HepG2 (cell line): ENCODE results near the gene ZBTB18. TPM values are rescaled to one million over a fixed set of nuclear protein-coding genes. Genes with fewer than 3 reads are reported as not detected.

Source experiments
- ATAC-seq: fragments of 200-7000 bp; cut with Tn5 transposase; 3 replicates; pipeline ENCODE4 v1.9.1; 2020; ENCODE audit warnings: mild to moderate bottlenecking, moderate library complexity
- BruUV-seq: library from RNA; stranded (reverse); fragments of 400-500 nt; replicated peaks from 2 replicates; lab custom pipeline; 2021; lab: Mats Ljungman, UMichigan
- CTCF ChIA-PET: fragments of 300-600 bp; formaldehyde crosslinking; extraction: SDS; loops from one replicate; lab custom pipeline; 2021; ENCODE audit warnings: low total read pairs, inconsistent platforms, low intra/inter-chr PET ratio; lab: Yijun Ruan, JAX
- POLR2A ChIA-PET: fragments of 350-600 bp; sonication (Branson Sonifier 250); formaldehyde crosslinking; loops from one replicate; lab custom pipeline; 2020; ENCODE audit warnings: antibody characterized with exemption, inconsistent platforms; lab: Yijun Ruan, JAX
- DNase-seq: peaks from one replicate; pipeline ENCODE4 v3.0.0-alpha.2; 2015; ENCODE audit warnings: low spot score
- FAIRE-seq: peaks from 3 replicates; lab custom pipeline; 2011; peaks lifted over from hg19 to GRCh38; lab: Jason Lieb, UNC
- H2AFZ ChIP-seq: one replicate; pipeline ENCODE4 v1.6.1; 2011; ENCODE audit warnings: low read length, inconsistent platforms
- H3K27ac ChIP-seq: fragments of 300-600 bp; 3 replicates; pipeline ENCODE4 v1.8.0; 2011; ENCODE audit warnings: mixed run types, mild to moderate bottlenecking, mixed read lengths, low read length, inconsistent platforms; ENCODE audit not compliant: insufficient read depth; ENCODE audit errors: extremely low read length
- H3K27me3 ChIP-seq, 2 experiments: fragments of 200-600 bp in 1 of 2; 2 replicates in 1 of 2; 3 replicates in 1 of 2; pipeline versions ENCODE4 v1.6.0 to v1.8.0; 2011; ENCODE audit warnings: low read length in 2 of 2, mild to moderate bottlenecking in 2 of 2, moderate library complexity in 2 of 2, inconsistent platforms in 1 of 2; ENCODE audit not compliant: insufficient read depth in 2 of 2, control insufficient read depth in 1 of 2
- H3K36me3 ChIP-seq, 2 experiments: fragments of 200-600 bp in 1 of 2; replicated peaks in 1 of 2; 2 replicates in 1 of 2; 3 replicates in 1 of 2; pipeline versions ENCODE4 v1.5.1 to v1.8.0; 2011; ENCODE audit warnings: low read length in 2 of 2, inconsistent platforms in 1 of 2; ENCODE audit not compliant: insufficient read depth in 2 of 2, control insufficient read depth in 1 of 2
- H3K4me1 ChIP-seq: 2 replicates; pipeline ENCODE4 v1.5.1; 2012; ENCODE audit warnings: low read length, inconsistent platforms; ENCODE audit not compliant: insufficient read depth
- H3K4me2 ChIP-seq: 2 replicates; pipeline ENCODE4 v1.6.0; 2011; ENCODE audit warnings: low read depth, low read length, inconsistent platforms
- H3K4me3 ChIP-seq, 3 experiments: fragments of 200-600 bp in 1 of 3; sonication (generic), shearing (Covaris generic) in 1 of 3; replicated peaks in 1 of 3; 2 replicates each; pipeline ENCODE4 v1.5.1; 2011 to 2016; ENCODE audit warnings: low read length in 3 of 3, inconsistent platforms in 2 of 3, low read depth in 2 of 3, mild to moderate bottlenecking in 2 of 3, control low read depth in 1 of 3, mixed read lengths in 1 of 3; ENCODE audit not compliant: insufficient read depth in 1 of 3
- H3K79me2 ChIP-seq: one replicate; pipeline ENCODE4 v1.6.1; 2011; ENCODE audit warnings: low read length, inconsistent platforms; ENCODE audit not compliant: insufficient read depth
- H3K9ac ChIP-seq: 2 replicates; pipeline ENCODE4 v1.6.0; 2011; ENCODE audit warnings: mild to moderate bottlenecking, low read depth, low read length, inconsistent platforms; ENCODE audit not compliant: insufficient read depth
- H3K9me3 ChIP-seq: 2 replicates; pipeline ENCODE4 v1.5.1; 2012; ENCODE audit warnings: mild to moderate bottlenecking, low read length
- H4K20me1 ChIP-seq: 2 replicates; pipeline ENCODE4 v1.6.0; 2011; ENCODE audit warnings: inconsistent platforms, mild to moderate bottlenecking, low read length, moderate library complexity; ENCODE audit not compliant: insufficient read depth
- DPF2 ChIP-seq: sonication (generic); formaldehyde crosslinking; IDR thresholded peaks from 2 replicates; pipeline ENCODE4 v1.4.0; 2020; ENCODE audit warnings: mild to moderate bottlenecking, low read depth, missing genetic modification reagents, borderline replicate concordance
- PITX1 ChIP-seq: sonication (generic); formaldehyde crosslinking; IDR thresholded peaks from 2 replicates; pipeline ENCODE4 v1.5.1; 2020; ENCODE audit warnings: mild to moderate bottlenecking, missing genetic modification reagents
- ZNF235 ChIP-seq: sonication (generic); formaldehyde crosslinking; IDR thresholded peaks from 2 replicates; pipeline ENCODE4 v1.8.1; 2023; ENCODE audit warnings: mild to moderate bottlenecking, missing genetic modification reagents, borderline replicate concordance
- WGBS: methylation state at CpG from one replicate; pipeline ENCODE4 v1.1.6; 2017; ENCODE audit warnings: low lambda C conversion rate; 5-methylcytosine and 5-hydroxymethylcytosine counted together
- in situ Hi-C: cut with HindIII; loops from 2 replicates; pipeline ENCODE4 v1.10.0; 2017; ENCODE audit warnings: low pct_unique_long_range_greater_than_20kb; ENCODE audit not compliant: extremely low pct_ligation_motif_present
- intact Hi-C: fragments of 100-400 bp; cut with micrococcal nuclease; formaldehyde crosslinking; loops from one replicate; pipeline ENCODE4 v1.10.0; 2022; ENCODE audit not compliant: unreplicated experiment
- polyA plus RNA-seq, 8 experiments: library from polyadenylated mRNA; depleted of rRNA in 3 of 8; stranded (reverse) in 7 of 8; unstranded in 1 of 8; fragments of >200 nt; fragmentation: Illumina TruSeq in 4 of 8; extraction: Trizol in 4 of 8; gene quantifications; 2 replicates each; pipeline versions ENCODE4 v1.2.1 to v1.2.3, GENCODE V29; 2011 to 2016; ENCODE audit warnings: low read depth in 4 of 8, missing spikeins in 1 of 8, mixed read lengths in 1 of 8; ENCODE audit not compliant: insufficient read depth in 1 of 8
- total RNA-seq, 5 experiments: library from RNA; depleted of rRNA; stranded (reverse); fragments of >200 nt; fragmentation: Illumina TruSeq; extraction: Trizol; gene quantifications; 2 replicates each; pipeline ENCODE4 v1.2.3, GENCODE V29; 2016; ENCODE audit warnings: low read depth in 1 of 5
- TF ChIP-seq, protein P1 (sequence below), 2 experiments: sonication (generic) in 1 of 2; formaldehyde crosslinking in 1 of 2; IDR thresholded peaks; 2 replicates each; pipeline versions ENCODE4 v1.4.0 to v1.6.1; 2018 to 2020; ENCODE audit warnings: missing genetic modification reagents in 2 of 2, borderline replicate concordance in 1 of 2, low read depth in 1 of 2, mild to moderate bottlenecking in 1 of 2, missing biosample characterization in 1 of 2

ZBTB18 gene
- total and polyA plus RNA-seq, 2 of the 13 experiments (the other 11 are each of a cell fraction or from before 2014, with no cell fraction given) = 3.1 to 4.3 TPM

GRCh38 chr1:244100276-244100675, 49.2 kb downstream of the ZBTB18 start (continued):
- TF ChIP-seq PITX1 (CRISPR knock-in tag) (no peak), ZNF235 (CRISPR knock-in tag) (no peak)

DNA sequence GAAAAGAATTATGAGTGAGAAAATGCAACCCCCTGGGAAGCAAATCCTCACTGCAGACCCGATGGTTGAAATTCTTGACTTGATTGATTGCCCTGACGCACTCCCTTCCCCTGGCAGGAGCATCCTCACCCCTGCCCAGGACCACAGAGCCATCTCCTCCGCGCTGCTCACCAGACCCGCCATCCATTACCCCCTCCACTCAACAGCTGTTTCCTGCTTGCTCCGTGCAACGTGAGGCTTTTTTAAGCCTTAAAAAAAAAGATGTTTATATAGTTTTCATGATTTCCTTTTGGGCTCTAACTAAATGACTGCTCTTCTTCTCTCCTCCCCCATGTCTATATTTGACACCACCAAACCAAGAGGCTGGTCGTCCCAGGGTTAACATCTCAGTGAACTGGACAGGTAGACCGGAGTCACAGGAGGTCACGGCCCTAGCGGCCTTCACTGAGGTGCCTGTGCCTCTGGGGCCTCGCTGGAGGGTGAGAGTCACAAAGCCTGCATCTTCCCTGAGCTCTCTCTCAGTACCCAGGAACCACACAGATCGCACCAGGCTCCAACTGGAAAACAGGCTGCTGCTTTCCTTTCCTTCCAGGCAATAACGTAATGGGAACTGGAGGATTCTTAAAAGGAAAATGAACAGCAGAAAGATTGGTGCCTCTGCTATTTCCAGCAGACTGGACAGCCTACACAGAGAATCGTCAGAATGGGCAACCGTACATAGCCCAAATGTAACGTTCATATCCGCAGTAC, 49.8 kb downstream of the ZBTB18 start:
- Histone ChIP-seq H3K4me3 (no peak overlapping the region), H3K27ac (no peak overlapping the region), H3K9me3 (no peaks in the 10 kb centered on the region), H3K79me2 (no peaks in the 10 kb centered on the region), H3K9ac (no peak overlapping the region), H3K27me3 (no peaks in the 10 kb centered on the region; a peak in 1 of 5 replicates), H4K20me1 (no peaks in the 10 kb centered on the region), H2AFZ (no peak overlapping the region), H3K36me3 (no peaks in the 10 kb centered on the region), H3K4me1 (peaks cover 7% of the 10 kb centered on the region), H3K4me2 (no peak overlapping the region)
- intact Hi-C loops = no loop called here
- no peak for DNase-seq
- TF ChIP-seq, protein P1, sequence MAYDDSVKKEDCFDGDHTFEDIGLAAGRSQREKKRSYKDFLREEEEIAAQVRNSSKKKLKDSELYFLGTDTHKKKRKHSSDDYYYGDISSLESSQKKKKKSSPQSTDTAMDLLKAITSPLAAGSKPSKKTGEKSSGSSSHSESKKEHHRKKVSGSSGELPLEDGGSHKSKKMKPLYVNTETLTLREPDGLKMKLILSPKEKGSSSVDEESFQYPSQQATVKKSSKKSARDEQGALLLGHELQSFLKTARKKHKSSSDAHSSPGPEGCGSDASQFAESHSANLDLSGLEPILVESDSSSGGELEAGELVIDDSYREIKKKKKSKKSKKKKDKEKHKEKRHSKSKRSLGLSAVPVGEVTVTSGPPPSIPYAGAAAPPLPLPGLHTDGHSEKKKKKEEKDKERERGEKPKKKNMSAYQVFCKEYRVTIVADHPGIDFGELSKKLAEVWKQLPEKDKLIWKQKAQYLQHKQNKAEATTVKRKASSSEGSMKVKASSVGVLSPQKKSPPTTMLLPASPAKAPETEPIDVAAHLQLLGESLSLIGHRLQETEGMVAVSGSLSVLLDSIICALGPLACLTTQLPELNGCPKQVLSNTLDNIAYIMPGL (CRISPR knock-in tag; IDR thresholded peaks at IDR 0.05; ENCODE audit: borderline replicate concordance in 1 of 2, low read depth in 1 of 2) = no peak
- TF ChIP-seq DPF2 (CRISPR knock-in tag) = no peak
- CTCF ChIA-PET = no interaction called here
- no TSS peak for BruUV-seq
- in situ Hi-C loops = no loop called here
- FAIRE-seq = no peak
- POLR2A ChIA-PET = no interaction called here
- no peak for ATAC-seq
- WGBS = 54% methylated on average over 18 of the region's 18 CpGs
